Stimulated activated CD8-positive, alpha-beta memory T cell treated with anti-CD3 and anti-CD28 coated beads, Interleukin-15, amount 100 ng/mL, for 4 hours (primary cell): ENCODE results near the gene THRA.

Experiments
- DNase-seq, 2 donors: peaks; one replicate each; pipeline ENCODE4 v3.0.0-alpha.2; 2020; ENCODE audit warnings: low read depth in 2 of 2

Gene THRA

GRCh38 chr17:40062329-40063186, at the start of gene THRA:
TSS of gene THRA (plus strand) at chr17:40062965. CDS start at chr17:40074489, 11,524 bp downstream.
- DNase-seq = peak; percentile 43

- DNase-seq = no peak
Observed at GRCh38 chr17:40014375-40014980, 48.3 kb upstream of the THRA start.

- DNase-seq = no peak
Observed at GRCh38 chr17:40015005-40015997, 47.5 kb upstream of the THRA start, which contains the start of gene CSF3. TSS of gene CSF3 (plus strand) at chr17:40015440. CDS start at chr17:40015475, 35 bp downstream.

- DNase-seq = no peak
Observed at GRCh38 chr17:40015998-40016985, 46.5 kb upstream of the THRA start.

- DNase-seq = no peak
Observed at GRCh38 chr17:40017422-40018080, 45.2 kb upstream of the THRA start.

GRCh38 chr17:40018211-40019121, 44.3 kb upstream of the THRA start:
- DNase-seq = no peak

GRCh38 chr17:40019140-40019991, 43.4 kb upstream of the THRA start:
- DNase-seq = no peak

- no peak for DNase-seq
Observed at GRCh38 chr17:40020146-40020545, 42.6 kb upstream of the THRA start.

GRCh38 chr17:40021451-40021971, 41.3 kb upstream of the THRA start:
- no peak for DNase-seq

- no peak for DNase-seq
Observed at GRCh38 chr17:40022497-40022896, 40.3 kb upstream of the THRA start.

GRCh38 chr17:40022961-40023541, 39.7 kb upstream of the THRA start:
- DNase-seq = no peak

GRCh38 chr17:40023590-40024292, 39.0 kb upstream of the THRA start:
- DNase-seq = no peak

GRCh38 chr17:40024901-40025300, 37.9 kb upstream of the THRA start:
- no peak for DNase-seq

GRCh38 chr17:40025559-40025958, 37.2 kb upstream of the THRA start:
- DNase-seq = no peak

- DNase-seq = peak in 1 of 2 donors; percentile 17
Observed at GRCh38 chr17:40025991-40026815, 36.6 kb upstream of the THRA start.
